Endothelial cell of umbilical vein (primary cell): ENCODE measurements around the gene GBP5.

Experiments
- CTCF ChIP-seq, 2 donors: IDR thresholded peaks; 1 replicate in 1 of 2; 2 replicates in 1 of 2; pipeline ENCODE4 v1.5.1; 2011; ENCODE audit warnings: low read length in 2 of 2, mild to moderate bottlenecking in 2 of 2, moderate library complexity in 2 of 2, control low read depth in 1 of 2, inconsistent platforms in 1 of 2, low read depth in 1 of 2; ENCODE audit not compliant: insufficient read depth in 1 of 2; ENCODE audit errors: extremely low read depth in 1 of 2
- EZH2 ChIP-seq: IDR thresholded peaks from 2 replicates; pipeline ENCODE4 v1.6.1; 2012; ENCODE audit warnings: borderline replicate concordance, low read depth, mild to moderate bottlenecking, moderate library complexity, low read length, inconsistent platforms; ENCODE audit not compliant: severe bottlenecking
- FOS ChIP-seq: IDR thresholded peaks from 2 replicates; pipeline ENCODE4 v1.6.1; 2011; ENCODE audit warnings: mild to moderate bottlenecking, low read length, moderate library complexity, borderline replicate concordance; ENCODE audit not compliant: insufficient read depth
- GATA2 ChIP-seq: IDR thresholded peaks from 2 replicates; pipeline ENCODE4 v1.7.0; 2011; ENCODE audit warnings: low read depth, mild to moderate bottlenecking, moderate library complexity, mixed read lengths, low read length; ENCODE audit not compliant: insufficient read length, insufficient read depth
- JUN ChIP-seq: IDR thresholded peaks from 2 replicates; pipeline ENCODE4 v1.6.1; 2011; ENCODE audit warnings: borderline replicate concordance, low read depth; ENCODE audit not compliant: insufficient read length, insufficient read depth
- MAX ChIP-seq: IDR thresholded peaks from 2 replicates; pipeline ENCODE4 v1.6.1; 2011; ENCODE audit not compliant: insufficient read depth, insufficient read length
- POLR2A ChIP-seq: IDR thresholded peaks from 2 replicates; pipeline ENCODE4 v1.6.1; 2012; ENCODE audit warnings: low read depth, mild to moderate bottlenecking, control low read depth, low read length
- POLR2AphosphoS5 ChIP-seq: IDR thresholded peaks from 2 replicates; pipeline ENCODE4 v1.6.1; 2012; ENCODE audit warnings: low read depth, mild to moderate bottlenecking, control low read depth, low read length, moderate library complexity; ENCODE audit not compliant: insufficient read depth

- no peak for TF ChIP-seq EZH2
- TF ChIP-seq CTCF (IDR thresholded peaks at IDR 0.05; ENCODE audit: extremely low read depth in 1 of 2, insufficient read depth in 1 of 2, low read depth in 1 of 2, low read length in 2 of 2), result no peak
- no peak for TF ChIP-seq POLR2A
- no peak for TF ChIP-seq FOS
- TF ChIP-seq MAX, result no peak
- no peak for TF ChIP-seq POLR2AphosphoS5
- TF ChIP-seq GATA2, result no peak
- no peak for TF ChIP-seq JUN
Observed at GRCh38 chr1:89322402-89322801, 49.7 kb upstream of the GBP5 start.
